ENCODE measurements around the gene LNX1.

The LNX1 gene

GRCh38 chr4:53591372-53591892, at the start of gene LNX1:
Gene LNX1 (minus strand): TSS chr4:53591486. CDS start chr4:53574002, 17,484 bp downstream.
- DNase-seq = no peak

GRCh38 chr4:53640576-53641453, 49.5 kb upstream of the LNX1 start:
- DNase-seq = no peak

- DNase-seq = no peak
These were observed 47.6 kb upstream of the LNX1 start for GRCh38 chr4:53638919-53639318.

DNA sequence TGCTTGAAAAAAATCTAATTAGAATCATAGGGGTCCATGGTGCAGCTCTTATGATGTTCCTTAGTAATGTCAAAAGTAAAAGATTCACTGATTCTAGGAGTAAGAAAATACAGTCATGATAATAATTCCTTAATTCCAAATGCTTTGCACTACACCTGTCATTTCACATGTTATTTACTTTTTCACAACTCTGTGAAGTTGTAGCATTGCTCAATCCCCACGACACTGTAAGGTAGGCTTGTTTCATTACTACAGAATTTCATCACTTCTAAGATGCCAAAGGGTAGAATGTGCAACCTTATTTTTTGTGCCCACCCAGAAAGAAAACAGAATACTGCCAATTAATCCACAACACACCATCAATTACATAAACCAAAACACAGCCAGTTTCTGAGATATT, 46.1 kb upstream of the LNX1 start:
- no peak for DNase-seq

DNA sequence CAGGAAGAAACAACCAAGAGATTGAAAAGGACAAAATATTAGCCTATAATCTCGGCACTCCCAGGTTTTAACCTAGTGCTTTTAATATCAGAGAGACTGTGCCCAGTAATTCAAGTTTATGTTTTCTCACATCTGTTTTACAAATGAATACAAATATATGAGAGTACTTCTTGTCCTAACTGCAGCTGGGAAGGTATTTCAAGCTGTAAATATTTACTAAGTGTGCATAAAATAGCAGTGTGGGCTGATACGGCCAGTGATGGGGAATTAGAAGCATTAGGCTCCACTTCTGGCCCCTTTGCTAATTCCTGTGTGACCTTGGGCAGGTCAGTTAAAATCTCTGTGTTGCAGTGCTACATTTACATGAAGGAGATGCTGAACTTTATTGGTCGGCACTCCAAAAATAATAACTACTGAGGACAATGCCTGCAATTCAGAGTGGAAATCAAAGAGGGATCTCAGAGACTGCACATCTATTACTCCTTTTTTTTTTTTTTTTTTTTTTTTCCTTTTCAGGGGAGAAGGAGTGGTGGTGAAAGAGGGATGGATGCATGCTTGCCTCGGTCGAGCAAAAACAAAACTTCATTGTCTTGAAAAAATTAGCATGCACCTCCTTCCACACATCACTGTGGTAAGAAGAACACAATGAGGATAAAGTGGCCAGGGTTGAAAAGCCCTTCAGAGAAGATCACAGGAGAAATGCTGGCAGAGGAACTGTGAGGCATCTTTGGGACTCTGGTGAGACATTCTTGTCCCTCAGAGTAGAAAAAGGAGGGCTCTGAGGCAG, 44.6 kb upstream of the LNX1 start:
- no peak for DNase-seq

DNA sequence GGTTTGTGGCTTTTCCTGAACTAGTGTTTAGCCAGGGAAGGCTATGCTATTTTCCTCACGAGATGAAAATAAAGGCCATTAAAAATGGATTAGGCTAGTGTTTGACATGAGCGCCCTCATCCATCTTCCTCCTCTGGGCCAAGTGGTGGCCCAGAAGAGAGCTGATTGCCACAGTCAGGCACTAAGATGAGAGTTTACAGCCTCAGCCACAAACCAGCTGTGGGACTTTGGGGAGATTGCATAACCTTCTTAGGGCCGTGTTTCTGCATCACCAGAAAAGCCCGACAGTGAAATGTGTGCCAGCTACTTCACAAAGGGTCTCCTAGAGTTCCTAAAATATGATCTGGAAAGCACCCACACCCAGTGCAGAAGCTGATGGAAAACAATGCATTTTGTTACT, 42.3 kb upstream of the LNX1 start:
- no peak for DNase-seq

DNA sequence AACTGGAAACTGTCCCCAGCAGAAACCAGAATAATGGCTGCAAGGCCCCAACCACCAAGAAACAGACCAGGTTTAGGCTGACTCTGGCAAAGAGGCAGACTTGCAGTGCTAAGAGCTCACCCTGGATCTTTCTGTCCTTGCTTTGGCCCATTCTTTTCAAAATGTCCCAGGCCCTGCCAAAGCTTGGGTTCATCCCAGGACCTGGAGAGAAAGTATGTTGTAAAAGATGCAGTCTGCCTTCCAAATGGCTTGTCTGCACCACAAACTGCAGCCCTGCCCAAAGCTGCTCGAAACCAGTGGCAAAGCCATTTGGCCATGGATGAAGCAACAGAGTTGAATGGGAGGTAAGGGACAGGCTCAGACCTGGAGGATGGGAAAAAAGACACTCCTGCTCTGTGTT, 38.0 kb upstream of the LNX1 start:
- DNase-seq = no peak

DNA sequence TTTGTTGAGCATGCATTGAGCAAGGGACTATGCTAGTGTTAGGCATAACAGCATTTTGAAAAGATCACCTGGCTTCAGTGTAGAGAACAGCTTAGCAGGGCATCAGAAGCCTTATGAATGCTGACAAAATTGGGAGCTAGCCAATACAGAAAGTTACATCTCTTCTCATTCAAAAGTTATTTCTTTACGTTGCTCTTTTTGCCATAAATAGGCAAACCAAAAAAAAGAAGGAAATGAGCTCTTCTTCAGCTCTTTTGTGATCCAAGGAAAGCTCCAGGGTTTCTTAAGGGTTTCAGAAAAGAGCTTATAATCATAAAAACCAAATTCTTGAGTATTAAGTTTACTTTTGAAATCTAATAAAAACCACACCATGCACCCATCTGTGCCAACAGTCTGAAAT, 35.2 kb upstream of the LNX1 start:
- no peak for DNase-seq

- no peak for DNase-seq
These were observed 34.6 kb upstream of the LNX1 start for GRCh38 chr4:53625888-53626287.

DNA sequence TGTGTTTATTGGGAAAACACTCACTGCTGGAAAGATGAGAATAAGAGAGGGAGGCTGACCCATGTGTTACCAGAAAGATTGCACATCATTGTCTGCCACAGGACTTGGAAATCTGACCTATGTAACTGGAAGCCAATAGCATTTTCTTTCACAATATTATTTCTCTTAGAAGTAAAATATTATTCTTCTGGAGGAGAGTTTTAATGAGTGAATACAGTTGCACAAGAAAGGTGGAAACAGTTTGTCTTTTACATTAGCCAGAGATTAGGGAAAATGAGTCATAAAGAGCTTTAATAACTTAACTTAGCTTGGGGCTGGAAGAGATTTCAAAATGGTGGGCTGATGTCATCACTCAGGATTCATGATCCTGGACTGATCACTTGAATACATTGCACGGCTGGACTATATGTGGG, 31.5 kb upstream of the LNX1 start:
- no peak for DNase-seq

DNA sequence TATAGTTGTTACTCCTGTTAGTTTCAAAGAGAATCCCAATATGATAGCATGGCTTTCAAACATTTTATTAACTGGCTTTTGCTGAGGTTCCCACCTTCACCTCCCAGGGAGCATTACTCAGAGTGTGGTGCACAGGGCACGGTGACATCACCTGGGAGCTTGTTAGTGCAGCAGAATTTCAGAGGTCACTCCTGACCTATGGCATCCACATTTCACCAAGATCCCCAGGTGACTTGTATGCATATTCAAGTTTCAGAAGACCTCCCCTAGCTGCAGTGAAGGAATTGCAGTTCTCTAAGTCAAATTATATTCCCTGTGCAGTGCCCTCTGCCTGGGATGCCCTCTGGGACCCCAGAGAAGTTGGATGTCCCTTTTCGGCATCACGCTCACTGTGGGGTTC, 29.7 kb upstream of the LNX1 start:
- no peak for DNase-seq

DNA sequence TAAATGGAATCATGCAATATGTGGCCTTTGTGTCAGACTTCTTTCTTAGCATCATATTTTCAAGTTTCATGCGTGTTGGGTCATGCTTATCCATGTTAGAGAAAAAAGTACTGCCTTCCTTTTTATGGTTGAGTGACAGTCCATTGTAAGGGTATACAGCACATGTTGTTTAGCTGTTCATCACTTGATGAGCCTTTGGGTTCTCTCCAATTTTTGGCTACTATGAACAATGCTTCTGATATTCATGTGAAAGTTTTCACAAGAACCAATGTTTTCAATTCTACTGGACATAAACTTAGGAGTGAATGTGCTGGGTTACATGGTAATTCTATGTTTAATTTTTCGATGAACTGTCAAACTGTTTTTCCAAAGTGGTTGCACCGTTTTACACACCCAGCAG, 28.1 kb upstream of the LNX1 start:
- no peak for DNase-seq

GRCh38 chr4:53618321-53618720, 27.0 kb upstream of the LNX1 start:
- DNase-seq = no peak

DNA sequence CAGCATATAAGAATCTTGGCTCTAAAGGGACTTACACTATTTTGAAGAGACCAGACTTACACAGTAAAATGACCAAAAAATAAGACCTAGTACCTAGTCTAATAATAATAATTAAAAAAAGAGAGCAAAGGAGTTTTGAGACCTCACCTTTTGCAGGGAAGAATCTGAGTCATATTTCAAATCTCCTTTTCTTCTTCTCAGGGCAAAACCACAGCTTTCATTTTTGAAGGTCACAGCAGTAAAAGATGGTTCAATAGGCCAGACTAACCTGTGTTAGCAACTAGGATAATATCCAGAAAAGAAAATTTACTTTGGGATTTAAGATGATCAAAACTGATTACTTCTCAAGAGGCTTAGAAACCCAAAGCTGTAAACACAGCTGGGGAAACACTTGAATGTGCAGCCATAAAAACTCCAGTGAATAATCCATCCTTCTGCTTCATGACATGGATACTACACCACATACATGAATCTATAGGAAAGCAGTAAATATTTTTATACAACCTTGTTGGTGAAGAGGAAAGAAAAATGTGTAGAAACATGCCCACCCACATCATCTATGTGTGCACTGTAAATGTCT, 25.9 kb upstream of the LNX1 start:
- no peak for DNase-seq

GRCh38 chr4:53616219-53616618, 24.9 kb upstream of the LNX1 start:
- no peak for DNase-seq

DNA sequence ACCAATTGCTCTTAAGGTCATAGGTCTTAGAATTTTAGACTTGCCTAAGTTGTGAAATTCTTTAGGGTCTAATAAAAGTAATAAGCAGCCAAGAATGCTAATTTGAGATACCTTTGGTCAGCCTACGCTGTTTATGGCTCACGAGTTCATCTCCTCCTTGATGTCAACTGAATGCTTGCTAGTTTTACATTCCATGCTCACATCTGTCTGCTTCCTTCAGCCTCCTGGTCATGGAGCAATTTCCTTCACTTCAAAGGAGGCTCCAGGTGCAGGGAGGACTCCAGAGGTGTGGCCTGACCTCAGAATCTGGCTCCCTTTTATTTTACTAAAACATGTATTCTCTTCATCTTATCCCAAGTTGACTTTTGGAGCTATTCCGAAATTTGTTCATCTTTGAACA, 23.3 kb upstream of the LNX1 start:
- DNase-seq = no peak

GRCh38 chr4:53613428-53613827, 22.1 kb upstream of the LNX1 start:
- no peak for DNase-seq

DNA sequence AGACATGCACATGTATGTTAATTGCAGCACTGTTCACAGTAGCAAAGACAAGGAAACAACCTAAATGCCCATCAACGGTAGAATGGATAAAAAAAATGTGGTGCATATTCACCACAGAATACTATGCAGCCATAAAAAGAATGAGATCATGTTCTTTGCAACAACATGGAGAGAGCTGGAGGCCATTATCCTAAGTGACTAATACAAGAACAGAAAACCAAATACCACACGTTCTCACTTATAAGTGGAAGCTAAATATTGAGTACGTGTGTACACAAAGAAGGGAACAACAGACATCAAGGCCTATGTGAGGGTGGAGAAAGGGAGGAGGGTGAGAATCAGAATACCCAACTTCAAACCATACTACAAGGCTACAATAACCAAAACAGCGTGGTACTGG, 17.4 kb upstream of the LNX1 start:
- no peak for DNase-seq

GRCh38 chr4:53608242-53608641, 17.0 kb upstream of the LNX1 start:
- DNase-seq = no peak

DNA sequence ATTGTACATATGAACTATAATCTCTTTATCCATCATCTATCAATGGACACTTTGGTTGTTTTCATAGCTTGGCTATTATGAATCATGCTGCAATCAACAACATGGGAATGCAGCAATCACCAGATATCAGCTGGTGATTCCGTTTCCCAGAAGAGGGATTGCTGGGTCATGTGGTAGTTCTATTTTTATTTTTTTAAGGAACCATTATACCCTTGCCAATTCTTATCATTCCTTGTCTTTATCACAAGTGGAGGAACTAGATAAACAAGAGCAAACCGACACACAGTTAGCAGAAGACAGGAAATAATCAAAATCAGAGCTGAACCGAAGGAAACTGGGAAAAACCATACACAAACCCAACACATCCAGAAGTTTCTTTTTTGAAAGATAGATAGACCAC, 14.5 kb upstream of the LNX1 start:
- DNase-seq = no peak

DNA sequence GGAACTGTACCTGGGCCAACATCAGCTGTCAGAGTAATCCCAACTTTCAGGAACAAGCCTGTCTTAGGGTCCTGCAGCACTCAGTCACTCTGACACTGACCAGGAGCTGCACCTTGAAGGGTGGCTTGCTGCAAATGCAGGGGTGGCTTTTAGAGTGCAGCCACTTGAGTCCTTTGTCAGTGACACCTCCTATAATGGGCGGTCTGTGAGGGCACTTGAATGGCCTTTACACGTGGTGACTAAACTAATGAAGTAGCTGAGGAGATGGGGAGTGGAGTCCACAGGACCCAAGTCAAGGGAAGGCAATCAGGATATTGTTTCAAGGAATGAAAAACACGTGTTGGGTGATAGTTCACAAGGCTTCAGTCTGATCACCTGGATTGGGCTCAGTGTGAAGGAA, 11.1 kb upstream of the LNX1 start:
- DNase-seq = no peak

GRCh38 chr4:53601251-53601764, 10.0 kb upstream of the LNX1 start:
- no peak for DNase-seq

- DNase-seq = no peak
These were observed 8.3 kb upstream of the LNX1 start for GRCh38 chr4:53599632-53600031.
